Vagina (tissue), 2 donors: ENCODE measurements around the gene CALML3.

Experiments
- CTCF ChIP-seq, 3 experiments: fragments of 450-650 bp in 2 of 3; fragments of 200-600 bp in 1 of 3; sonication (generic) in 1 of 3; IDR thresholded peaks; one replicate each; pipeline ENCODE4 v1.5.1; 2017 to 2019; ENCODE audit warnings: antibody characterized with exemption in 3 of 3, mild to moderate bottlenecking in 2 of 3, moderate library complexity in 2 of 3
- POLR2AphosphoS5 ChIP-seq, 2 donors: sonication (generic); formaldehyde crosslinking; IDR thresholded peaks; one replicate each; pipeline ENCODE4 v1.9.0; 2017; ENCODE audit warnings: antibody characterized with exemption in 2 of 2, mild to moderate bottlenecking in 2 of 2, low read depth in 1 of 2; ENCODE audit not compliant: insufficient read depth in 1 of 2

- TF ChIP-seq CTCF (IDR thresholded peaks at IDR 0.05), result no peak
- no peak for TF ChIP-seq POLR2AphosphoS5 (IDR thresholded peaks at IDR 0.05; ENCODE audit: insufficient read depth in 1 of 2, low read depth in 1 of 2)
Measured at GRCh38 chr10:5570979-5571810, 46.4 kb downstream of the CALML3 start.
